ENCODE measurements around the gene CDC42EP5. TPM values are rescaled to one million over a fixed set of nuclear protein-coding genes. Genes with fewer than 3 reads are reported as not detected.
"Not testable (repeated sequence)": the region's sequence is repeated elsewhere in the genome, so short reads cannot be mapped to it uniquely, and the experiment has no call there.

The CDC42EP5 gene
- total RNA-seq, 1 donor from 2014 or later = 77.0 TPM

DNA sequence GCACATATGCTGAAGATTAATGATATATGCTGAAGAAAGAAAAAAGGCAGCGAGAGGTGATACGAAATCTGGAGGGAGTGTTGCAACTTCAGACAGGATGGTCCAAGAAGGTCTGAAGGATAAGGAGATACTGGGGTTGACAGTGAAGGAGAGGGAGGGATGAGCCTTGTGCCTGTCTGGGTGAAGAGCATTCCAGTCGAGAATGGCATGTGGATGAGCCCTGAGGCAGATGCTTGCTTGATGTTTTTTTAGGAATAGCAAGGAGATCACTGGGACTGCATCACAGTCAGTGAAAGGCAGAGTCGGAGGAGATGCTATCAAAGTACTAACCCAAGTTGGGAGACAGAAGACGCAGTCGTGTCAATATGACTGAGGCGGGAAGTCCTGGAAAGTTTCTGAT lies 16.2 kb upstream of the CDC42EP5 start:
- no peak for DNase-seq (ENCODE audit: low spot score)

GRCh38 chr19:54485851-54486250 lies 12.8 kb upstream of the CDC42EP5 start:
- DNase-seq (ENCODE audit: low spot score) = no peak

DNA sequence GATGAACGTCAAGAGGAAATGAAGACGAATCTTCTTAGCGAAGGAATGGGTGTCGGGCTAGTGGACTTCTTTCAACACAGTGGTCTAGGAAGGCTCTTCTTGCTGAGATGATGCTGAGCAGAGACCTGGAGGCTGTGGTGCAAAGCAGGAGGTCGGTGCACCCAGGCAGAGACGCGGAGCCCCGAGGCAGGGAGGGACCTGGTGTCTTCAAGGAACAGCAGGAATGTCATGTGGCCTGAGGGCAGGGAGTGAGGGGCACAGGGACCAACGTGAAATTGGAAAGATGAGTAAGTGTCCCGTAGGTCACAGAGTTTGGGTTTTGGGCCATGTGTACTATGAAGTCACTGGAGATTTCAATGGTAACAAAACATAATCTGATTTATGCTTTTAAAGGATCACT lies 11.4 kb upstream of the CDC42EP5 start:
- DNase-seq (ENCODE audit: low spot score) = no peak

- no peak for DNase-seq (ENCODE audit: low spot score)
These were observed 9.8 kb upstream of the CDC42EP5 start for GRCh38 chr19:54482889-54483288.

- DNase-seq (ENCODE audit: low spot score) = no peak
These were observed 8.3 kb upstream of the CDC42EP5 start for GRCh38 chr19:54481326-54481930.

DNA sequence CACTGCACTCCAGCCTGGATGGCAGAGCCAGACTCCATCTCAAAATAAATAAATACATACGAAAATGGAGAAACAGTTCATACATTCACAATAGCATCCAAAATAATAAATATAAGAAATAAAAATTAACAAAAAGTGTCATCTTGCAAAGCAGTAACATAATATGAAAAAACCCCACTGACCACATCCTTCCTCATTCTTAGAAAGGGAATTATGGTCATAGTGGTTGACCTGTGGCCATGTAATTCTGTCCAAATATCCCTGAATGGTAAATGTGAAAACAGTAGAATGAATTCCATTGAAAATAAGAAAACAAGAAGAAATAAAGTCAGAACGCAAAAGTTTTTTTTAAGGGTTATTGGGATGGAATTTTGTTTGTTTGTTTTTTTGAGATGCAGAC lies 7.0 kb upstream of the CDC42EP5 start:
- no peak for DNase-seq (ENCODE audit: low spot score)

GRCh38 chr19:54478677-54479266 lies 5.7 kb upstream of the CDC42EP5 start:
- DNase-seq (ENCODE audit: low spot score) = no peak

DNA sequence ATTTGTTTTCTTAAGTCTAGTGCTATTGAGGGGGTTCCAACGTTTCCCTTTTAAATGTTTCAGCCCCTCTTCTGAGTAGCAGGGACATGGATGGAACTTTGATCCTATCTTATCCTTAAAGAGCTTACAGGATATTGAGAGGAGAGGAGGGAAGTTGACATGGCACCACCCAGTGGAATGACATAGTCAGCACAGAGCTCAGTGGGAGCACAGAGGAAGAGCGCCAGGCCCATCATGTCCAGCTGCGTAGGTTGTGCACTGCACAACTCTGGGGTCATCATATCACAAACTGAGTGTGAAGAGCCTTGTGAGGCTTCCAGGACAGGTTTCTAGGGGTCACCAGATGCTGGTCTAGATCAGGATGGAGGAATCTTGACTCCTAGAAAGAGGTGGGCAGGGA lies 4.6 kb upstream of the CDC42EP5 start:
- DNase-seq (ENCODE audit: low spot score) = no peak

DNA sequence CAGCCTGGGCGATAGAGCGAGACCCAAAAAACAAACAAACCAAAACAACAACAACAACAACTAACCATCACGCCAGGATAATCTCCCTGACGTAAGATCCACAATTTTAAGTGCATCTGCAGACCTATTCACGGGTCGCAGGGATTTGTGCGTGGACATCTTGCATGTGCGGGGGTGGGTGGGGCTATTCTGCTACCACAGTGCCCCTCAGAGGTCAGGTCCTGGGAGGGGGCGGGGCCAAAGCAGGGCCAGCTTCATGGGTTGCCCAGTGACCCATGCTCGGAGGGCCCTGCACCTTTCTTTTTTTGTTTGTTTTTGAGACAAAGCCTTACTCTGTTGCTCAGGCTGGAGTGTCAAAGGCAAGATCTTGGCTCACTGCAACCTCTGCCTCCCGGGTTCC lies 2.6 kb upstream of the CDC42EP5 start:
- no peak for DNase-seq (ENCODE audit: low spot score)

- DNase-seq (ENCODE audit: low spot score) = no peak
These were observed 836 bp upstream of the CDC42EP5 start for GRCh38 chr19:54473892-54474372.

GRCh38 chr19:54470991-54471782 lies 1.9 kb downstream of the CDC42EP5 start:
- peak; percentile 65 for DNase-seq (ENCODE audit: low spot score)

- DNase-seq (ENCODE audit: low spot score) = no peak
These were observed 2.7 kb downstream of the CDC42EP5 start for GRCh38 chr19:54470276-54470887.

DNA sequence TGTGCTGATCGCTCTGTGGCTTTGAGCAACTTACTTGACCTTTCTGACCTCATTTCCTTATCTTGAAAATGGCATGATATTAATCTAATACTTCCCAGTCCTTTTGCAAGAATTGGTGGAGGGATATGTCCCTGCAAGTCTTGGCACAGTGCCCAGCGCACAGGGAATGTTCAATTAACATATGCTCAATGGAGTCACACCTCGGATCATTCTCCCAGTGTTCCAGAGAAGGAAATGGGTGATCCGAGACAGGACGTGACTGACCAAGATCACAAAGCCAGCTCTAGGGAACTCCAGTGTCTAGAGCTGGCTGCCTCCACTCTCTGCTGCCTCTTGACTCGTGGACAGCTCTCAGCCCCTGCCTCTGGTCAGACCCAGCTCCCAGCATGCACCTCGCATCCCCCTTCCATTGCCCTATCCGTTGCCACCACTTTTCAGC lies 3.6 kb downstream of the CDC42EP5 start:
- DNase-seq (ENCODE audit: low spot score) = peak; percentile 57

- DNase-seq (ENCODE audit: low spot score) = not testable (repeated sequence)
These were observed 7.0 kb downstream of the CDC42EP5 start for GRCh38 chr19:54466110-54466480.

GRCh38 chr19:54465426-54466109 lies 7.5 kb downstream of the CDC42EP5 start:
- DNase-seq (ENCODE audit: low spot score) = peak; percentile 52

- peak; percentile 90 for DNase-seq (ENCODE audit: low spot score)
These were observed 8.3 kb downstream of the CDC42EP5 start for GRCh38 chr19:54464630-54465425.

- DNase-seq (ENCODE audit: low spot score) = peak; percentile 94
These were observed 9.0 kb downstream of the CDC42EP5 start for GRCh38 chr19:54464044-54464629.

- DNase-seq (ENCODE audit: low spot score) = peak; percentile 98
These were observed 9.5 kb downstream of the CDC42EP5 start, which contains the start of gene LENG9 for GRCh38 chr19:54463531-54464043. Gene LENG9, minus strand, starts transcription at chr19:54463778. Its CDS starts 252 bp downstream, at chr19:54463526.

DNA sequence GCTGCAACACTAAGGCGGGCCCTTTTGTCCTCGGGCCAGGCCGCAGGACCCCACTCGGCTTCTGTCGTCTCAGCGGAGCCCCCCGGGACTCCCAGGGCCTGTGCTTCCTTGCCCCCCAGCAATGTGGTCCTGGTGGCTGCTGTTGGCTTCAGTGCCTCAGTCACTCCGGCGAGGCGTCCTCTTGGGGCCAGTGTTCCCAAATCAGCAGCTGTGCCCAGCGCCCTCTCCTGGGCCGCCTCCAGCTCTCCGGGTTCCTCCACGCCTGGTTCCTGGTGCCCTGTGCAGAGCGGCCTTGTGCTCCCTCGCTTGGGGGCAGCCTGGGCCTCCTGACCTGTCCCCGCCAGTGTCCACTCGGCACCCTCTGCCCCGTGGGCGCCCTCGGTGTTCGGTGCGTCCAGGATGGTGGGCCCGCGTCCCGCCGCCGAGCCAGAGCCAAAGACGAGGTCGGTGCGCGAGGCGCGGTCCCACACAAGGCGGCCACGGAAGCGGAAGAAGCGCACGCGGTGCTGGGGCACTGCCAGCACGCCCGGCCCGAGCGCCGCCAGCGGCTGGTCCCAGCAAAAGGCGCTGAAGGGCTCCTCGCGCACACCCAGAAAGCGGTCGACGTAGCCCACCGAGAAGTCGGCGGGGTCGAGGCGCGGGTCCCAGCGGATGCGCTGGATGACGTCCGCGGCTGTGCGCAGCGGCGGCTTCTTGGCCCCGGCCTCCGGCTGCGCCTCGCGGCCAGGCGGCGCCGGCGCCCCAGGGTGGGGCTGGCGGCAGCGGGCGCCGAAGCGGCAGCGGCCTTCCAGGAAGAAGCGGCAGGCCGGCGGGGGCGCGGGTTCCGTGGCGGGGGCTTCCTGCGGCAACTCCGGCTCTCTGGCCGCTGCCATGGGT lies 10.2 kb downstream of the CDC42EP5 start:
- peak; percentile 75 for DNase-seq (ENCODE audit: low spot score)

All from ureter (tissue), 1 donor.